ENCODE data around the gene LCORL. TPM values are rescaled to one million over a fixed set of nuclear protein-coding genes. Genes with fewer than 3 reads are reported as not detected.

Gene LCORL
- total and polyA plus RNA-seq, 9 of the 15 experiments (the other 6 are each of a cell fraction or from before 2014, with no cell fraction given) = 3.1 to 24.5 (median 11.1) TPM

DNA sequence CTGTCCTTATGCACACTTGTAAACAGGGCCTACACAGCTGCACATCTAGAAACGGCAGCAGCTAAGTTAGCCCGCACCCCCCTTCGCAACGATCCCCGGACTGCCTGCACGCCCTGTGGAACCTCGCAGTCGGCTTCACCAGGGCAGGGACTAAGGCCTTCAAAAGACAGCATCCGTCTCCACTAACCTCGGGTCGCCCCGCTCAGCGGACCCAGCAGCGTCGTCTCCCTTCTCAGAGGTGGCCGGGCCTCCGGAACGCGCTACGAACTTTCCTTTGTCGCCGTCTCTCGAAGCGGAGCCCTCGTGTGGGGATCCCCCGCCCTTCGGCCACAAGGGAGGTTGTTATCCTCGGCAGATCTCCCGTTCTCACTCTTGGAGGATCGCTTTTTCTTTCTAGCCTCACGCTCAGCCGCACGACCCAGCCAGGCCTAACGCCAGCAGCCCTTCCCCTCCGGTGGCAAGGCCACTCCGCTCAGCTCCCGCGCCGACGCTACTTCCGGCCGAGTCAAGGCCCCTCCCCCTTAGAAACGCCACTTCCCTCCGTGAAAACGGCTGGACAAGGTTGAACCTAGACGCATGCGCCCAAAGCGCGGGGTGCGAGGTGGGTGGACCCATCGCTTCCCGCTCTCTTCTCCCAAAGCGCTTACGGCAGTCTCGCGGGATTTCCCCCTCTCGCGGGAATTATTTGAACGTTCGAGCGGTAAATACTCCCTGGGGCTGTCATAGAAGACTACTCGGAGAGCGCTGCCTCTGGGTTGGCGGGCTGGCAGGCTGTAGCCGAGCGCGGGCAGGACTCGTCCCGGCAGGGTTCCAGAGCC, 211.1 kb downstream of the LCORL start, which contains the start of the genes DCAF16 and NCAPG (continued):
- peak; percentile 47; the same call in 1 of the 2 replicates for TF ChIP-seq GTF2E2 (tag; IDR thresholded peaks at IDR 0.05)
- peak; percentile 91 for TF ChIP-seq POLR2AphosphoS5 (IDR thresholded peaks at IDR 0.05; ENCODE audit: control insufficient read depth, insufficient read depth, low read depth, low read length)
- TF ChIP-seq, protein P1, sequence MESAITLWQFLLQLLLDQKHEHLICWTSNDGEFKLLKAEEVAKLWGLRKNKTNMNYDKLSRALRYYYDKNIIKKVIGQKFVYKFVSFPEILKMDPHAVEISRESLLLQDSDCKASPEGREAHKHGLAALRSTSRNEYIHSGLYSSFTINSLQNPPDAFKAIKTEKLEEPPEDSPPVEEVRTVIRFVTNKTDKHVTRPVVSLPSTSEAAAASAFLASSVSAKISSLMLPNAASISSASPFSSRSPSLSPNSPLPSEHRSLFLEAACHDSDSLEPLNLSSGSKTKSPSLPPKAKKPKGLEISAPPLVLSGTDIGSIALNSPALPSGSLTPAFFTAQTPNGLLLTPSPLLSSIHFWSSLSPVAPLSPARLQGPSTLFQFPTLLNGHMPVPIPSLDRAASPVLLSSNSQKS (CRISPR knock-in tag; IDR thresholded peaks at IDR 0.05) = no peak
- peak; percentile 14; the same call in 1 of the 2 replicates for TF ChIP-seq DPF2 (IDR thresholded peaks at IDR 0.05)
- TF ChIP-seq, protein P2, sequence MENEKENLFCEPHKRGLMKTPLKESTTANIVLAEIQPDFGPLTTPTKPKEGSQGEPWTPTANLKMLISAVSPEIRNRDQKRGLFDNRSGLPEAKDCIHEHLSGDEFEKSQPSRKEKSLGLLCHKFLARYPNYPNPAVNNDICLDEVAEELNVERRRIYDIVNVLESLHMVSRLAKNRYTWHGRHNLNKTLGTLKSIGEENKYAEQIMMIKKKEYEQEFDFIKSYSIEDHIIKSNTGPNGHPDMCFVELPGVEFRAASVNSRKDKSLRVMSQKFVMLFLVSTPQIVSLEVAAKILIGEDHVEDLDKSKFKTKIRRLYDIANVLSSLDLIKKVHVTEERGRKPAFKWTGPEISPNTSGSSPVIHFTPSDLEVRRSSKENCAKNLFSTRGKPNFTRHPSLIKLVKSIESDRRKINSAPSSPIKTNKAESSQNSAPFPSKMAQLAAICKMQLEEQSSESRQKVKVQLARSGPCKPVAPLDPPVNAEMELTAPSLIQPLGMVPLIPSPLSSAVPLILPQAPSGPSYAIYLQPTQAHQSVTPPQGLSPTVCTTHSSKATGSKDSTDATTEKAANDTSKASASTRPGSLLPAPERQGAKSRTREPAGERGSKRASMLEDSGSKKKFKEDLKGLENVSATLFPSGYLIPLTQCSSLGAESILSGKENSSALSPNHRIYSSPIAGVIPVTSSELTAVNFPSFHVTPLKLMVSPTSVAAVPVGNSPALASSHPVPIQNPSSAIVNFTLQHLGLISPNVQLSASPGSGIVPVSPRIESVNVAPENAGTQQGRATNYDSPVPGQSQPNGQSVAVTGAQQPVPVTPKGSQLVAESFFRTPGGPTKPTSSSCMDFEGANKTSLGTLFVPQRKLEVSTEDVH (IDR thresholded peaks at IDR 0.05; ENCODE audit: low read depth, partially characterized antibody) = peak; percentile 91
- TF ChIP-seq, protein P3, sequence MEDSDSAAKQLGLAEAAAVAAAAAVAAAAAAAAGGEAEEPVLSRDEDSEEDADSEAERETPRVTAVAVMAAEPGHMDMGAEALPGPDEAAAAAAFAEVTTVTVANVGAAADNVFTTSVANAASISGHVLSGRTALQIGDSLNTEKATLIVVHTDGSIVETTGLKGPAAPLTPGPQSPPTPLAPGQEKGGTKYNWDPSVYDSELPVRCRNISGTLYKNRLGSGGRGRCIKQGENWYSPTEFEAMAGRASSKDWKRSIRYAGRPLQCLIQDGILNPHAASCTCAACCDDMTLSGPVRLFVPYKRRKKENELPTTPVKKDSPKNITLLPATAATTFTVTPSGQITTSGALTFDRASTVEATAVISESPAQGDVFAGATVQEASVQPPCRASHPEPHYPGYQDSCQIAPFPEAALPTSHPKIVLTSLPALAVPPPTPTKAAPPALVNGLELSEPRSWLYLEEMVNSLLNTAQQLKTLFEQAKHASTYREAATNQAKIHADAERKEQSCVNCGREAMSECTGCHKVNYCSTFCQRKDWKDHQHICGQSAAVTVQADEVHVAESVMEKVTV (CRISPR knock-in tag; IDR thresholded peaks at IDR 0.05) = no peak
- TF ChIP-seq RUNX1 (IDR thresholded peaks at IDR 0.05; ENCODE audit: low read depth) = no peak
- no peak for TF ChIP-seq ZNF165 (CRISPR knock-in tag; IDR thresholded peaks at IDR 0.05; ENCODE audit: borderline replicate concordance)
- TF ChIP-seq, protein P4, sequence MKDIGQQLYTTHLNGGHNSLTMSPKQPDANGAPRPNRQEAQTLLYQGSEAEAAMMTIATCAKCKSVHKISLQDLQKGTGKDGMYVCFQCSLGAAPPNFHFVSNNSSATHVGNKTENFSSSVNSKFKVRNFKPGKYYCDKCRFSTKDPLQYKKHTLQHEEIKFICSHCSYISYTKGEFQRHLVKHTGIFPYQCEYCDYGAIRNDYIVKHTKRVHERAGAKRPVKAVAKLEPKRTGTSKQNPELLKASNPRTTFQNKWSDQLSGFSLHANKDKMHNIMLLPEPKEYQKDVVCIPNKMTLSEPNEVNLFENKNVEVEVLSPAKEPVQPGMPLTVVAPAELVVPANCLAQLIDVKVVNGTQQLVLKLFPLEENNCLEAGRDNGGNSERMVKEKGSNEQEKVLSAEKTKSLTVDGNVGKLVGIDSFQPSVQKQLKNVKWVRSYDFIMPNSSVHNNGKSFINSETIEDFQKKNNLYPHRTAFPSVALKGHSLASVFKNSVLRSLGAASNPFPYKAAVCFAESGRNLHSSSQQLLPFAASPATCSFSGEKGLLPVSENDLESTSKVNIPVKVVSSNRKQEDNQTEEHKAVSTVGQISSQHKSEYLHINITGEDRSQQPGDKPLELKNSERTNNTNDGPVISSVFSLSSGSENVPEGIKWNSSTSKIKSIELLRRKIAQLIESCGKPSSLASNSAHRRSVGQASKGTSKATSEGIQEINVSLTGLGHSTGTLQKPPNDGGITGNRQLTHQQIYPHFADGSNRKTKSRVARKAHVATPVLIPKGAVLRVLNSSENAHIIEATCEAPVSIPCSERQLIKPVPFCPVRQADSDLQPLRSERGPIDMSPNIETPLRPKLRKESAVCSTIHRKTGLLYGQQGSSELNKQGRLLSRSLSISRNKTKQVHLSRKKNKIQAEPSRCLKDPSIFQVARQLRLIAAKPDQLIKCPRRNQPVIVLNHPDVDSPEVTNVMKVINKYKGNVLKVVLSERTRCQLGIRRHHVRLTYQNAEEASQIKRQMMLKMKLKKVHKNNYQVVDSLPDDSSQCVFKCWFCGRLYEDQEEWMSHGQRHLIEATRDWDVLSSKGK (CRISPR knock-in tag; IDR thresholded peaks at IDR 0.05) = no peak
- TF ChIP-seq BHLHE40 (IDR thresholded peaks at IDR 0.05; ENCODE audit: low read length) = 0 out of 2 replicates have a peak, but pooled peaks have one; percentile 33
- peak; percentile 60 for TF ChIP-seq TAF7 (tag; IDR thresholded peaks at IDR 0.05)
- TF ChIP-seq SIN3B (IDR thresholded peaks at IDR 0.05; ENCODE audit: low read depth) = 0 out of 2 replicates have a peak, but pooled peaks have one; percentile 40
- TF ChIP-seq ERF (CRISPR knock-in tag; IDR thresholded peaks at IDR 0.05) = 0 out of 2 replicates have a peak, but pooled peaks have one; percentile 28

Data from K562 (cell line).